Parathyroid adenoma (tissue), 2 donors: ENCODE measurements around the gene IDUA.
A peak's percentile ranks its signal among the peaks of the same experiment; 100 is the strongest.

Experiments
- H2AFZ ChIP-seq: fragments of 300-600 bp; sonication (generic); one replicate; pipeline ENCODE4 v1.7.0; 2017; ENCODE audit warnings: antibody characterized with exemption, mild to moderate bottlenecking
- H3K27ac ChIP-seq: fragments of 300-600 bp; sonication (generic); one replicate; pipeline ENCODE4 v1.7.0; 2017
- H3K27me3 ChIP-seq: fragments of 300-600 bp; sonication (generic); one replicate; pipeline ENCODE4 v1.7.0; 2017; ENCODE audit warnings: low read length; ENCODE audit not compliant: control insufficient read depth, insufficient read depth
- H3K36me3 ChIP-seq: fragments of 300-600 bp; sonication (generic); one replicate; pipeline ENCODE4 v1.7.0; 2017; ENCODE audit warnings: low read length; ENCODE audit not compliant: control insufficient read depth, insufficient read depth
- H3K4me1 ChIP-seq: fragments of 300-600 bp; sonication (generic); one replicate; pipeline ENCODE4 v1.7.0; 2017; ENCODE audit warnings: control low read depth
- H3K4me2 ChIP-seq: fragments of 300-600 bp; sonication (generic); one replicate; pipeline ENCODE4 v1.7.0; 2017; ENCODE audit warnings: low read length
- H3K4me3 ChIP-seq: fragments of 300-600 bp; sonication (generic); one replicate; pipeline ENCODE4 v1.7.0; 2017; ENCODE audit warnings: low read depth, low read length
- H3K79me2 ChIP-seq: fragments of 300-600 bp; sonication (generic); one replicate; pipeline ENCODE4 v1.7.0; 2017; ENCODE audit warnings: control low read depth
- H3K9ac ChIP-seq: fragments of 300-600 bp; sonication (generic); one replicate; pipeline ENCODE4 v1.7.0; 2017; ENCODE audit warnings: mild to moderate bottlenecking
- H3K9me3 ChIP-seq: fragments of 300-600 bp; sonication (generic); one replicate; pipeline ENCODE4 v1.7.0; 2017; ENCODE audit warnings: low read length; ENCODE audit not compliant: control insufficient read depth
- TF ChIP-seq, protein P1 (sequence below): fragments of 300-600 bp; sonication (generic); IDR thresholded peaks from one replicate; pipeline ENCODE4 v1.7.0; 2017; ENCODE audit warnings: antibody characterized with exemption, mild to moderate bottlenecking
- donor health status: primary hyperparathyroidism.

Gene IDUA

DNA sequence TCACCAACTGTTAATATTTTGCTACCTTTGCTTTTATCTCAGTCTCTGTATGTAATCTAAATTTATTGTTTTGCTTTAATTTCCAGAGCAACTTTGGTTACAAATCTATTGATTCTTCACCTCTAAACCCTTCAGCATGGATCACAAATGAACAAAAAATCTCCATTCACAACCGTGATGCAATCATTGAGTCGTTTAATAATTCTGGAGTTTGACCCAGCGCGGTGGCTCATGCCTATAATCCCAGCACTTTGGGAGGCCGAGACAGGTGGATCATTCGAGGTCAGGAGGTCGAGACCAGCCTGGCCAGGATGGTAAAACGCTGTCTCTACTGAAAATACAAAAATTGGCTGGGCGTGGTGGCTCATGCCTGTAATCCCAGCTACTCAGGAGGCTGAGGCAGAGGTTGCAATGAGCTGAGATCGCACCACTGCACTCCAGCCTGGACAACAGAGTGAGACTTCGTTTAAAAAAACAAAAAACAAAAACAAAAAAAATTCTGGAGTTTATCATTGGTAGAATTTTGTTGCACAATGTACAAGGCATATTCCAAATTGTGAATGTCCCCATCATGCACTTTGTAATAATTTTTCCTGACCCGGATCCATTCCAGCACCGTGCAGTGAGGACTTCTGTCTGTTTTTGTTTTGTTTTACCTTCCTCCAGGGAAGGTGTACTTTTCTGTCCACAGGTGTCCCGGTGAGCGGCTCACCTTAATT lies 2.3 kb upstream of the IDUA start:
- peak overlapping the region; percentile 42 for H2AFZ ChIP-seq
- H3K36me3 ChIP-seq: no peaks in the 10 kb centered on the region
- H3K9ac ChIP-seq: no peak overlapping the region
- H3K4me3 ChIP-seq: peak overlapping the region; percentile 42
- no peaks in the 10 kb centered on the region for H3K9me3 ChIP-seq
- TF ChIP-seq, protein P1, sequence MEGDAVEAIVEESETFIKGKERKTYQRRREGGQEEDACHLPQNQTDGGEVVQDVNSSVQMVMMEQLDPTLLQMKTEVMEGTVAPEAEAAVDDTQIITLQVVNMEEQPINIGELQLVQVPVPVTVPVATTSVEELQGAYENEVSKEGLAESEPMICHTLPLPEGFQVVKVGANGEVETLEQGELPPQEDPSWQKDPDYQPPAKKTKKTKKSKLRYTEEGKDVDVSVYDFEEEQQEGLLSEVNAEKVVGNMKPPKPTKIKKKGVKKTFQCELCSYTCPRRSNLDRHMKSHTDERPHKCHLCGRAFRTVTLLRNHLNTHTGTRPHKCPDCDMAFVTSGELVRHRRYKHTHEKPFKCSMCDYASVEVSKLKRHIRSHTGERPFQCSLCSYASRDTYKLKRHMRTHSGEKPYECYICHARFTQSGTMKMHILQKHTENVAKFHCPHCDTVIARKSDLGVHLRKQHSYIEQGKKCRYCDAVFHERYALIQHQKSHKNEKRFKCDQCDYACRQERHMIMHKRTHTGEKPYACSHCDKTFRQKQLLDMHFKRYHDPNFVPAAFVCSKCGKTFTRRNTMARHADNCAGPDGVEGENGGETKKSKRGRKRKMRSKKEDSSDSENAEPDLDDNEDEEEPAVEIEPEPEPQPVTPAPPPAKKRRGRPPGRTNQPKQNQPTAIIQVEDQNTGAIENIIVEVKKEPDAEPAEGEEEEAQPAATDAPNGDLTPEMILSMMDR: no peak
- H3K79me2 ChIP-seq: no peaks in the 10 kb centered on the region
- no peaks in the 10 kb centered on the region for H3K27me3 ChIP-seq
- H3K27ac ChIP-seq: no peak overlapping the region
- H3K4me2 ChIP-seq: peak overlapping the region; percentile 52
- H3K4me1 ChIP-seq: no peaks in the 10 kb centered on the region

DNA sequence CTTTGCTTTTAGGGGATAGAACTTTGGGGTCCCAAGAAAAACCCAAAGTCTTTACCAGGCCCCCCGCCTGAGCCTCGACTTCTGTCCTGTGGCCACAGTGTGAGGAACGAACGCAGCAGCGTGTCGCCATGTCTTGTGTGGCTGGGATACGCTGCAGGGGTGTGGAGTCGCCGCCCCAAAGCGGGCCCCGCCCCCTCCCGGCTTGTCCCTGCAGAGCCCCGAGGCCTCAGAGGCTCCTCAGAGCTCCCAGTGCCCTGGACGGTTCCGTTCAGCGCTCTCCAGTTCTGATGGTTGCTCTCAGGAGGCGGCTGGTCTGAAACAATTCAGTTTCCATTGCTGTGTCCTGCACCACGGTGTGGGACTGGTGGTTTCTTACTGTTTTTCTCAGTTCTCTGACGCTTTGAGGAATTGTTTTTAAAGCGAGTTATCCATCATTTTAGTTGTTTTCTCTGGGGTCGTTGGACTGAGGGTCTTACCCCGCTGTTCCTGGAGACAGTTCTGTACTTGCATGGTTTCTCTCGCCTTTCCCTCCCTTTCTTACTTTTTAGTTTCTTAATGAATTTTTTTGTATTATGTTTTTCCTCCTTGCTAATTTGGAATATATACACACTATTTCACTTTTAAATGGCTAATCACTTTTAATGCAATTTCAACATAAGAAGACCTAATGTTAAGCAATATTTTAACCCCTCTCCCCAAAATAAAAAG lies 1.6 kb upstream of the IDUA start:
- TF ChIP-seq, protein P1: no peak
- H3K36me3 ChIP-seq: no peaks in the 10 kb centered on the region
- H3K9ac ChIP-seq: no peak overlapping the region
- peak overlapping the region; percentile 52 for H3K4me2 ChIP-seq
- H3K27ac ChIP-seq: no peak overlapping the region
- no peaks in the 10 kb centered on the region for H3K79me2 ChIP-seq
- H3K27me3 ChIP-seq: no peaks in the 10 kb centered on the region
- peak overlapping the region; percentile 42 for H3K4me3 ChIP-seq
- no peaks in the 10 kb centered on the region for H3K9me3 ChIP-seq
- H2AFZ ChIP-seq: peak overlapping the region; percentile 42
- no peaks in the 10 kb centered on the region for H3K4me1 ChIP-seq

DNA sequence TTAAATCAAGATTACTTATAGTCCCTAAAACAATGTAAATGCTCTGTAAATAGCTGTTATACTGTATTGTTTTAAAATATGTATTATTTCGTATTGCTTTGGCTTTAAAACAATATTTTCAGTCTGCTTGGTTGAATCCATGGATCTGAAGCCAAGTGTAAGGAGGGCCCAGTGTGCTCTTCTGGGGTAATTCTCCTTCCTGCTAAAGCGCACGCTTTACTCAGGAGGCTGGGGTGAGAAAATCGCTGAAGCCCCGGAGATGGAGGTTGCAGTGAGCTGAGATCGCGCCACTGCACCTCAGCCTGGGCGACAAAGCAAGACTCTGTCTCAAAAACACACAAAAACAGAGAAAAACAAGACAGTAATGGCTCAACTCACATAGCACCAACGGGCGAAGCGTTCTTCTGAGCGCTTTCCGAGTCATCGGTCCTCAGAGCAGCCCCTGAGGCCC lies 391 bp upstream of the IDUA start:
- H3K4me2 ChIP-seq: peak overlapping the region; percentile 92
- H3K9me3 ChIP-seq: no peaks in the 10 kb centered on the region
- peak overlapping the region; percentile 83 for H2AFZ ChIP-seq
- H3K36me3 ChIP-seq: no peaks in the 10 kb centered on the region
- H3K4me3 ChIP-seq: peak overlapping the region; percentile 64
- H3K79me2 ChIP-seq: no peaks in the 10 kb centered on the region
- no peaks in the 10 kb centered on the region for H3K27me3 ChIP-seq
- no peak overlapping the region for H3K9ac ChIP-seq
- no peaks in the 10 kb centered on the region for H3K4me1 ChIP-seq
- TF ChIP-seq, protein P1: no peak
- H3K27ac ChIP-seq: peak overlapping the region; percentile 19

DNA sequence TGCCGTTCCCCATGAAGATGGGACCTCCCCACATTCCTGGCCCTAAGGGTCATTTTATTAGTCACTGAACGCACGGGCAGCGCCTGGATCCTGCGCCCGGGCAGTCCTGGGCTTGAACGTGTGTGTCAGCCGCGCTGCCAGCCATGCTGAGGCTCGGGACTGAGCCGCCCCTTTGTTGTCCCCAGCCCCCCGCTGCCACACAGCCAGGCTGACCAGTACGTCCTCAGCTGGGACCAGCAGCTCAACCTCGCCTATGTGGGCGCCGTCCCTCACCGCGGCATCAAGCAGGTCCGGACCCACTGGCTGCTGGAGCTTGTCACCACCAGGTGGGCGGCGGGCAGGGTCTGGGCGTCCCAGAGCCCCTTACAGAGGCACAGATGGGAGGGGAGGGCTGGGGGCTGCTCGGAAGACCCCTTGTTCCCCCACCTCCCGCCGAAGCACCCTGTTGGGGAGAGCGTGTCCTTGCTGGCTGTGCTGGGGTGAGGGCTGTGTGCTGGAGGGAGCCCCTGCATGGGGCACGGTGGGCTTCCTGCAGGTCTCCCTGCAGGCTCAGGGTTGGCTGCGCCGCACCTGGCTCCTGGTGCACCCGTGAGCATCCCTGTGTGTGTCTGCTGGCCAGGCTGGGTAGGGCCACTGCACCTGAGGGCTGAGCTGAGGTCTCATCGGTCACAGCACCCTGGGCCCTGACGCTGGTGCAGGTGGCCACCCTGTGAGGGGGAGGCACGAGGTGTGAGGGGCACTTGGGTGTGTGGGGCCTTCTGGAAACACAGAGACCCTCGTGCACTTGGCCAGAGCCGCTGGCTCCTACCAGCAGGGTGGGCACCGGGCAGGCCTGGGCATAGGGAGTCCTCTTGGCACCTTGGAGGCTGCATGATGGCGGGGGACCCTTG lies 1.0 kb downstream of the IDUA start:
- H3K27me3 ChIP-seq: no peaks in the 10 kb centered on the region
- H3K4me1 ChIP-seq: peaks cover 4% of the 10 kb centered on the region
- no peaks in the 10 kb centered on the region for H3K79me2 ChIP-seq
- peak overlapping the region; percentile 72 for H2AFZ ChIP-seq
- H3K27ac ChIP-seq: no peak overlapping the region
- H3K4me3 ChIP-seq: peak overlapping the region; percentile 64
- H3K9ac ChIP-seq: no peak overlapping the region
- H3K36me3 ChIP-seq: no peaks in the 10 kb centered on the region
- H3K4me2 ChIP-seq: peak overlapping the region; percentile 92
- no peaks in the 10 kb centered on the region for H3K9me3 ChIP-seq
- TF ChIP-seq, protein P1: no peak
